LHCN-M2 (cell line): ENCODE measurements around the gene ADAM21. TPM values are rescaled to one million over a fixed set of nuclear protein-coding genes. Genes with fewer than 3 reads are reported as not detected.
A peak's percentile ranks its signal among the peaks of the same experiment; 100 is the strongest.
"Not testable (repeated sequence)": the region's sequence is repeated elsewhere in the genome, so short reads cannot be mapped to it uniquely, and the experiment has no call there.

Experiments used
- DNase-seq: peaks from one replicate; pipeline ENCODE4 v3.0.0-alpha.2; 2012; ENCODE audit warnings: low read depth
- polyA plus RNA-seq: library from polyadenylated mRNA; unstranded; fragments of >200 nt; gene quantifications from one replicate; pipeline ENCODE4 v1.2.1, GENCODE V29; 2012; ENCODE audit warnings: missing spikeins
- total RNA-seq: library from RNA; depleted of rRNA; stranded (reverse); fragments of >200 nt; gene quantifications from 2 replicates; pipeline ENCODE4 v1.2.3, GENCODE V29; 2014; rRNA removed

Gene ADAM21
- 1.3 and 1.7 TPM in 2 replicates for total RNA-seq
- 0.27 TPM for polyA plus RNA-seq

- DNase-seq = no peak
These were observed at the start of gene ADAM21 for GRCh38 chr14:70451874-70452273. Gene ADAM21, plus strand, starts transcription at chr14:70452174. Its CDS starts 5,326 bp downstream, at chr14:70457500.

- not testable (repeated sequence) for DNase-seq
These were observed 48.6 kb upstream of the ADAM21 start for GRCh38 chr14:70403335-70403734.

GRCh38 chr14:70406216-70406615 lies 45.8 kb upstream of the ADAM21 start:
- not testable (repeated sequence) for DNase-seq

GRCh38 chr14:70407621-70408020 lies 44.4 kb upstream of the ADAM21 start:
- DNase-seq = no peak

- DNase-seq = no peak
These were observed 36.2 kb upstream of the ADAM21 start for GRCh38 chr14:70415788-70416187.

- no peak for DNase-seq
These were observed 35.6 kb upstream of the ADAM21 start for GRCh38 chr14:70416338-70416724.

- DNase-seq = peak; percentile 71
These were observed 35.1 kb upstream of the ADAM21 start, which contains the start of gene SYNJ2BP for GRCh38 chr14:70416725-70417349. Gene SYNJ2BP, minus strand, starts transcription at chr14:70417090. Its CDS starts 127 bp downstream, at chr14:70416963.

- not testable (repeated sequence) for DNase-seq
These were observed 32.6 kb upstream of the ADAM21 start for GRCh38 chr14:70419270-70419931.

GRCh38 chr14:70422538-70422937 lies 29.4 kb upstream of the ADAM21 start:
- peak; percentile 93 for DNase-seq

- DNase-seq = no peak
These were observed 26.6 kb upstream of the ADAM21 start for GRCh38 chr14:70425354-70425753.

GRCh38 chr14:70426555-70426954 lies 25.4 kb upstream of the ADAM21 start:
- not testable (repeated sequence) for DNase-seq

GRCh38 chr14:70436867-70437266 lies 15.1 kb upstream of the ADAM21 start:
- no peak for DNase-seq

- DNase-seq = no peak
These were observed 10.3 kb upstream of the ADAM21 start for GRCh38 chr14:70441641-70442040.

- DNase-seq = no peak
These were observed 9.2 kb upstream of the ADAM21 start for GRCh38 chr14:70442750-70443149.

- DNase-seq = peak; percentile 94
These were observed 3.2 kb upstream of the ADAM21 start for GRCh38 chr14:70448633-70449340.

- DNase-seq = no peak
These were observed 2.8 kb downstream of the ADAM21 start for GRCh38 chr14:70454731-70455130.

- DNase-seq = no peak
These were observed 16.8 kb downstream of the ADAM21 start for GRCh38 chr14:70468731-70469130.

GRCh38 chr14:70470863-70471563 lies 19.0 kb downstream of the ADAM21 start:
- not testable (repeated sequence) for DNase-seq

GRCh38 chr14:70472253-70473159 lies 20.5 kb downstream of the ADAM21 start:
- no peak for DNase-seq

GRCh38 chr14:70473825-70474224 lies 21.9 kb downstream of the ADAM21 start:
- DNase-seq = no peak

GRCh38 chr14:70475459-70475858 lies 23.5 kb downstream of the ADAM21 start:
- not testable (repeated sequence) for DNase-seq
